EH (cell line): ENCODE results near the gene FOSB.

Experiments
- DNase-seq: peaks from one replicate; pipeline ENCODE4 v3.0.0-alpha.2; 2015; ENCODE audit warnings: low read depth

Gene FOSB

GRCh38 chr19:45442778-45443461 is 24.9 kb upstream of the FOSB start:
- peak; percentile 68 for DNase-seq

GRCh38 chr19:45443462-45444317 is 24.1 kb upstream of the FOSB start:
- DNase-seq: peak; percentile 96

GRCh38 chr19:45444318-45445041 is 23.3 kb upstream of the FOSB start:
- peak; percentile 86 for DNase-seq

- no peak for DNase-seq
These were observed 22.7 kb upstream of the FOSB start for GRCh38 chr19:45445139-45445538.

GRCh38 chr19:45446295-45446694 is 21.5 kb upstream of the FOSB start:
- DNase-seq: peak; percentile 55

- DNase-seq: no peak
These were observed 20.9 kb upstream of the FOSB start for GRCh38 chr19:45446944-45447343.

- DNase-seq: no peak
These were observed 19.4 kb upstream of the FOSB start for GRCh38 chr19:45448425-45448756.

GRCh38 chr19:45448887-45449299 is 18.9 kb upstream of the FOSB start:
- peak; percentile 20 for DNase-seq

GRCh38 chr19:45450012-45450333 is 17.8 kb upstream of the FOSB start:
- no peak for DNase-seq

- DNase-seq: peak; percentile 78
These were observed 16.5 kb upstream of the FOSB start for GRCh38 chr19:45451131-45451849.

- DNase-seq: no peak
These were observed 15.9 kb upstream of the FOSB start for GRCh38 chr19:45451850-45452387.

- peak; percentile 99 for DNase-seq
These were observed 11.9 kb upstream of the FOSB start for GRCh38 chr19:45455707-45456499.

- no peak for DNase-seq
These were observed 11.3 kb upstream of the FOSB start for GRCh38 chr19:45456500-45456815.

GRCh38 chr19:45457776-45458175 is 10.0 kb upstream of the FOSB start:
- no peak for DNase-seq

GRCh38 chr19:45460807-45461347 is 6.9 kb upstream of the FOSB start:
- DNase-seq: no peak

- no peak for DNase-seq
These were observed 5.6 kb upstream of the FOSB start for GRCh38 chr19:45462174-45462573.

- DNase-seq: no peak
These were observed 4.6 kb upstream of the FOSB start for GRCh38 chr19:45463241-45463640.

GRCh38 chr19:45464274-45464673 is 3.5 kb upstream of the FOSB start:
- DNase-seq: no peak

GRCh38 chr19:45464852-45465441 is 2.8 kb upstream of the FOSB start:
- DNase-seq: no peak

GRCh38 chr19:45467115-45467455 is 711 bp upstream of the FOSB start:
- DNase-seq: no peak

GRCh38 chr19:45468159-45468651 is 409 bp downstream of the FOSB start:
- peak; percentile 43 for DNase-seq
